ENCODE results near the gene OR2A12. TPM values are rescaled to one million over a fixed set of nuclear protein-coding genes. Genes with fewer than 3 reads are reported as not detected.

OR2A12 gene
- total and polyA plus RNA-seq, 11 donors: not detected

- 93 to 96% (median 95%) methylated on average over 2 of the region's 2 CpGs for WGBS, 4 donors
- no peaks in the 10 kb centered on the region for H3K4me1 ChIP-seq
- intact Hi-C loops (cut with DNase I): no loop called here
Measured at GRCh38 chr7:144109283-144109682, 23.2 kb downstream of the OR2A12 start, which contains the start of gene OR2A2. Gene OR2A2, plus strand, starts transcription at chr7:144109583. Its CDS starts 0 bp downstream, at chr7:144109583.

GRCh38 chr7:144110272-144110671 lies 24.2 kb downstream of the OR2A12 start:
- H3K36me3 ChIP-seq: no peaks in the 10 kb centered on the region
- H3K4me1 ChIP-seq: no peaks in the 10 kb centered on the region
- H3K27ac ChIP-seq: no peak overlapping the region
- no peak for TF ChIP-seq CTCF (IDR thresholded peaks at IDR 0.05)
- TF ChIP-seq POLR2A (IDR thresholded peaks at IDR 0.05): no peak
- ATAC-seq (no peak), DNase-seq (no peak)
- H3K4me3 ChIP-seq: no peak overlapping the region
- intact Hi-C loops (cut with DNase I): no loop called here
- 77 to 87% (median 80%) methylated on average over 5 of the region's 5 CpGs for WGBS, 4 donors
- no peaks in the 10 kb centered on the region for H3K27me3 ChIP-seq
- H3K9me3 ChIP-seq: no peaks in the 10 kb centered on the region

More at GRCh38 chr7:144109283-144109682, 23.2 kb downstream of the OR2A12 start, which contains the start of gene OR2A2:
- TF ChIP-seq POLR2A (IDR thresholded peaks at IDR 0.05) (no peak), CTCF (IDR thresholded peaks at IDR 0.05) (no peak)
- no peak for ATAC-seq
- Histone ChIP-seq H3K9me3 (no peaks in the 10 kb centered on the region), H3K36me3 (no peaks in the 10 kb centered on the region), H3K4me3 (no peak within 1 kb of the TSS), H3K27me3 (no peaks in the 10 kb centered on the region), H3K27ac (no peak within 1 kb of the TSS)
- DNase-seq: no peak

- DNase-seq (no peak), ATAC-seq (no peak)
- TF ChIP-seq CTCF (IDR thresholded peaks at IDR 0.05) (no peak), POLR2A (IDR thresholded peaks at IDR 0.05) (no peak)
- no peaks in the 10 kb centered on the region for H3K4me1 ChIP-seq
- no peak overlapping the region for H3K27ac ChIP-seq
- WGBS, 4 donors: 50 to 56% (median 52%) methylated on average over 1 of the region's 1 CpG
- intact Hi-C loops (cut with DNase I): no loop called here
- no peaks in the 10 kb centered on the region for H3K27me3 ChIP-seq
- no peaks in the 10 kb centered on the region for H3K9me3 ChIP-seq
- H3K36me3 ChIP-seq: no peaks in the 10 kb centered on the region
- no peak overlapping the region for H3K4me3 ChIP-seq
Measured at GRCh38 chr7:144113651-144114050, 27.6 kb downstream of the OR2A12 start.

- H3K4me3 ChIP-seq: no peak overlapping the region
- intact Hi-C loops (cut with DNase I): no loop called here
- H3K27me3 ChIP-seq: no peaks in the 10 kb centered on the region
- H3K4me1 ChIP-seq: no peaks in the 10 kb centered on the region
- no peaks in the 10 kb centered on the region for H3K9me3 ChIP-seq
- ATAC-seq (no peak), DNase-seq (no peak)
- no peak for TF ChIP-seq POLR2A (IDR thresholded peaks at IDR 0.05)
- no peak for TF ChIP-seq CTCF (IDR thresholded peaks at IDR 0.05)
- H3K27ac ChIP-seq: no peak overlapping the region
- H3K36me3 ChIP-seq: no peaks in the 10 kb centered on the region
- 61 to 81% (median 64%) methylated on average over 7 to 8 of the region's 8 CpGs for WGBS, 4 donors
Measured at GRCh38 chr7:144118341-144118740, 32.3 kb downstream of the OR2A12 start.
